ENCODE data around the gene CMTM6.
"Not testable (repeated sequence)": the region's sequence is repeated elsewhere in the genome, so short reads cannot be mapped to it uniquely, and the experiment has no call there.

The CMTM6 gene

GRCh38 chr3:32498992-32499391 is 3.7 kb downstream of the CMTM6 start:
- DNase-seq: no peak

DNA sequence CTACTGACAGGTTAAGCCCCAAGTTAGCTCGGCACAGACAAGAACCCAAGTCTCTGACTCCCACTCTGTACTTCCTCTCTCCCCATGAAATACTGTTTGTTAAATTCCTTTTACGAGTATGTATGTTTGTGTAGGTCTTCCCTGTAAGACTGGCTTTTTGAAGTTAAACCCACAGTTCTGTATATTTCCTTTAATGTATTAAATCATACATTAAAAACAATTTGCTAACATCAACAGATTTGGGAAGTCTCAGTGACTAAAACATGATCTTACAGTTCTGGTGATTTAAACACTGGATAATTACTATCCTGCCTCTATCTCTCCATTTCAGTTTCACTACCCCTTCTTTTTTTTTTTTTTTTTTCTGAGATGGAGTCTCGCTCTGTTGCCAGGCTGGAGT is 4.4 kb downstream of the CMTM6 start:
- no peak for DNase-seq

DNA sequence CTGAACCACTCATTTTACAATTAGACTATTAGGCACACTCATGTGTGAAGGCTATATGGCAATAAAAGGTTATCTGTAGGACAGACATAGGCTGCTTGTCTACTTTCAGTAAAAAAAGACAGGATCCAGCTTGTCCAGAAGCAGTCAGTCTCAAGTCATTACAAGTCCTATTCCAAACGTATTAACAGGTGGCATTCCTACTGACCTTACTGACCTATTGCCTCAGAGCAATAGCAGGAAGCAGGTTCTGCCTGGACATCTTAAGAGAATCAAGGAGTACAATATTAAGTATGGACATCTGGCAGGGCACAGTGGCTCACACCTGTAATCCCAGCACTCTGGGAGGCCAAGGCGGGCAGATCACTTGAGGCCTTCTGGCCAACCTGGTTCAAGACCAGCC is 7.0 kb downstream of the CMTM6 start:
- DNase-seq: no peak

GRCh38 chr3:32495085-32495484 is 7.6 kb downstream of the CMTM6 start:
- no peak for DNase-seq

GRCh38 chr3:32493437-32494414 is 8.9 kb downstream of the CMTM6 start:
- DNase-seq: no peak

GRCh38 chr3:32492684-32493436 is 9.8 kb downstream of the CMTM6 start:
- DNase-seq: no peak

DNA sequence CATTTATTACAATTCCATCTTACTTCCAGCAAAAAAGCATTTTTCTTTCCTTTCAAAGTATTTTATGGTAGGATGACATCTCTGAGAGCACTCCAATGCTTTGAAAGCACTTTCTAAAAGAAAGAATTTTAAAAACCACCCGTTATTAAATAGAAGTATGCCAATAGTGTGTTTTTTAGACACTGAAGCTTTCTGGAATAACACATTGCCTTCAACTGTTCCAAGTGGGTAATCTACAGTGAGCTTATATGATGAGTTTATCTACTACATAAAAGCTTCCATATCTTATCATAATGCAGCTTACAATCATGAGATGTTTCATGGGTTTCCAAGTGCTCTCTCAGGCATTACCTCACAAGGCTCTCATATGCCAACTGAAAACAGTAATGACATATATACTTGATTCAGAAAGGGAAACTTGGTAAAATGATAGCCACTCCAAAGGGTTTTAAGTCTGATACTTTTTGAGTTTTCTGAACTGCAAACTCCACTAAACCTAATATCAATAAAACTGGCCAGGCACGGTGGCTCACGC is 14.1 kb downstream of the CMTM6 start:
- no peak for DNase-seq

DNA sequence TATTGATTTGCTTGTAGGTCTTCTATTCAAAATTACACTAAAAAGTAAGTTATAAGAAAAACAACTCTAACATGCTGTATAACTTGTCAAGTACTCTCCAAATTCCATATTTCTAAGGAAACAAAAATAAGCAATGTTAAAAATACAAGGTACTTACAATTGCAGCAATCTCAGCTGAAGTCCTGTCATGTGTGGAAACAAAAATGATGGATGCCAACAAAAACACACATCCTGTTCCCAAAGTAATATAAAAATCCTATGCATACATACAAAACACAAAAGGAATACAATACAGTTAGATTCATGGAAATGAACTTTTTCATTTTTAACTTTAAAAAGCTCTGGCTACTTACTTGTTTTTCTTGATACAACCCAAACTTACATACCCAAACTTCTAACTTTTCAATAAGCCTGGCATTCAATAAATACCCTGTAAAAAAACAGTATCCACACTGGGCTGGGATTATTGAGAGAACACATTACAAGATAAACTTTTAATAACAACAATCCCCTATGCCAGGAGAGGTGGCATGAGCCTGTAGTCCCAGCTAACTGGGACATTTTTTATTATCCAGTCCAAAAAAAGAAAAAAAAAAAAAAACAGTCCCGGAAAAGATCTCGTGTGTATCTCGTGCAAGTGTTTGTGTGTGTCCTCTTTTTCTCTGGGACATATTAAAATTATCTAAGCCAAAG is 14.7 kb downstream of the CMTM6 start:
- DNase-seq: no peak

- no peak for DNase-seq
Measured at GRCh38 chr3:32484436-32484835, 18.2 kb downstream of the CMTM6 start.

DNA sequence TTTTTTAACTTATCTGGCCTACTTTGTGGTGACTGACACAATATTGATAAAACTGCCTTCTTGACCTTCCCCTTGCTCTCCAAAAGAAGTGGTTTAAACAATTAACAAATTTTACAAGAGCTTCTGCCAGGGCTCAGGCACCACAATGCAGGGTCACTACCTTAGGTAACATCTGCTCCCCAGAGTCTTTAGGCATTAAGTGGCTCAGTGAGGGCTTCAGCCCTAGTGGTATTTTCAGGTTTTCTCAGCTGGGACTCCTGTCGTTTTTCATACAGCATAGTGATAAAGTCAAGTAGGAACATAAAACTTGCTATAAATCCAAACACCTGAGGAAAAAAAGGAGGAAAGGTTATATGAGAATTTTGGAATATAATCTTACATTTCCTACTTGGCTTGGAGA is 18.9 kb downstream of the CMTM6 start:
- no peak for DNase-seq

GRCh38 chr3:32482693-32483092 is 20.0 kb downstream of the CMTM6 start:
- no peak for DNase-seq

DNA sequence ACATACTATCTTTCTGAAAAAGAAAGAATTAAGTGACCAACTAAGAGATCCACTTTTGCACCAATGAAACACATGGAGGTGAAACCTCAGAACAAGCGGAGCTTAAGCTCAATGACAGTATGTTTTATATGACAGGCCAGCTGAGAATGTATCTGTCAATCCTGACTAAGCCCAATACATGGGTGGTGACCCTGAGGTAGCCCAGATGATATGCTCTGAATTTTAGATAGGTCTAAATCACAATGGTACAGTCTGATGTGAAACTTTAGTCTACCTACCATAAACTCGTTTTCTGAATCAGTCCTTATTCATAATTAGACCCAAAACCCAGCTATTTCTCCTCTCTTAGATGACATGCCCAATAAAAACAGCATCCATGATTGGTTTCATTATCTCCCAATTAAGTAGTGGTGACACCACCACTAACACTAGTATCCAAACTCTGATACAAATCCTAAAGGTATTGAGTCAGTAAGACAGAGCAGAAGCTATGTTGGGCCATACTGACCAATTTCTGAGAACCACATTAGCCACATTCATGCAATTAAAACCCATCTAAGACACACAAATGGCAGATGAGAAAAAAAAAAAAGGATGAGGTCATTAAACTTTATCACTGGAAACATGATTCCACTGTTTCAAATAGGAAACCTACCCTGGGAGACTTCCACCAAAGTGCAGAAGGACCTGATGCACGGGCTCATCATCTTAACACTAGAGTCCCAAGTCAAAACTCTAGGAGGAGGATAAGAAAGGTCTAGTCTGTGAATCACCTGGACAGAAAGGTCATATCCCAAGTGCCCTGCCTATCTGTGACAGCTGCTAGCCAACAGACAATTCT is 20.6 kb downstream of the CMTM6 start:
- DNase-seq: no peak

GRCh38 chr3:32480604-32481003 is 22.0 kb downstream of the CMTM6 start:
- no peak for DNase-seq

DNA sequence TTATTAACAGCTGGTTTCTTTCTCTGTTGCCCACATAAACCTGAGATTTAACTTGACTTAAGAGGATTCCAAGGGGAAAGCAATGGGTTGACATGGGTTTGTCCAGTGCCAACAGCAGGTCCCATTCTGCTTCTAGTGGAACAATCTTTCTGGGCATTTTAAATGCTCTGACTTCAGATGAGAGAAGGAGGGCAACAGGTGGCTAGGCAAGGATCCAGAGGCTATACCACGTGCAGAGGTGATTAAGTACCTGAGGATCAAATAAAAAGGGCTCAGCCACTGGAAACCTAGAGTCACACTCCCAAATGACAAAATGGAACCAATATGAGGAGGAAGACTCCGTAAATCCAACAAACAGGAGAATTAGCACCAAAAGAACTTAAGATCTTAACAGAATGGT is 28.5 kb downstream of the CMTM6 start:
- DNase-seq: no peak

DNA sequence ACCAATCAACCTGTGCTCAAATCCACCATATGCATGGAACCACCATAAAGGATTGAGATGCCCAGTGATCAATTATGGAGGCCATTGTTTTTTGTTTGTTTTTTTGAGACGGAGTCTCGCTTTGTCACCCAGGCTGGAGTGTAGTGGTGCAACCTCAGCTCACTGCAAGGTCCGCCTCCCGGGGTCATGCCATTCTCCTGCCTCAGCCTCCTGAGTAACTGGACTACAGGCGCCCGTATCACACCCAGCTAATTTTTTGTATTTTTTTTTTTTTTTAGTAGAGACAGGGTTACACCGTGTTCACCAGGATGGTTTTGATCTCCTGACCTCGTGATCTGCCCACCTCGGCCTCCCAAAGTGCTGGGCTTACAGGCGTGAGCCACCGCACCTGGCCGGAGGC is 30.5 kb downstream of the CMTM6 start:
- not testable (repeated sequence) for DNase-seq

DNA sequence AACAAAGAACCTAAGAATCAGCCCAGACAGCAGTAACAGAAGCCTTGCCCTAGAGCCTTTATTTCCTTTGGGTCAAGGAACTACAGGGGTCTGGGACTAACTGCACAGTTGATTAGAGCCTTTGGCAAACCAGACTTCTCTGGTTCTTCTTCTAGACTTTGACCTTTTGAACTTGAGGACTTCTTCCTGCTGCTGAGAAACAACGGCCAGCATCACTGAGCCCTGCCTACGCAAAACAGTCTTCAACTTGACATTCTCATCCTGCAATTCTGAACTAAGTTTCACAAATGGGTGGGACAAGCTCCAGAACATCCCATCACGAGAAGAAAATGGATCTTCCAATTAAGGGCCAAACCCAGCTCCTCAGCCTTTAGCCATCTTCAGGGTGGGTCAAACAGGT is 31.4 kb downstream of the CMTM6 start:
- DNase-seq: no peak

GRCh38 chr3:32470362-32470761 is 32.3 kb downstream of the CMTM6 start:
- no peak for DNase-seq

DNA sequence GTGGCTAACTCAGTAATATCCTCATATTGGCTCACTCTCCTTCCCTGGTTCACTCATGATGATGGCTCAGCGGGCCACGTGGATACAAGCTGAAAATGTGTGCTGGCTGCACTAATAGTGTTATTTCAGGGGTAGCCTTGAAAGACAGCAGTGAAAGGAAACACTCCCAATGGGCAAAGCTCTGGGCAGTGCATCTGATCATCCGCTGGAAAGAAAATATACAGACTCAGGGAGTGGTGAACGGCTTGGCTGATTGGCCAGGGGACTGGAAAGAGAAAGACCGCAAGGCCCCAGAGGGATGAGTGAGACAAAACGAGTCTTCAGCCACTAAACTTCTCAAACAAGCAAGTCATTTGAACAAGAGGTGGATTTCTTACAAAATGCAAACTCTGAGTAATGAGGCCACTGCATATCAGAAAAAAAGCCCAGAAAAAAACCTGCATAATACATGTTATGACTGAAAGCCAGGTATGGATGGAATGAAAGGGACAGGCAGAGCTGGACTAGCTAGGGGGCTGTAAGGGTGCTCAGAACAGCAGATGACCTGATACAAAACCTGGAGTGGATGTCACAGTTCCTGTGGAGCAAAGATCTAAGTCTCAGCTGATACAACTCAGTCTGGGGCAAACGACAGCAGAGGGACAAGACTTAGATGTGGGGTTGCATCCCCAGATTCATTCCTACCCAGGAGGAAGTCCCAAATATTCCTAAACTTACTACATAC is 33.3 kb downstream of the CMTM6 start:
- no peak for DNase-seq

DNA sequence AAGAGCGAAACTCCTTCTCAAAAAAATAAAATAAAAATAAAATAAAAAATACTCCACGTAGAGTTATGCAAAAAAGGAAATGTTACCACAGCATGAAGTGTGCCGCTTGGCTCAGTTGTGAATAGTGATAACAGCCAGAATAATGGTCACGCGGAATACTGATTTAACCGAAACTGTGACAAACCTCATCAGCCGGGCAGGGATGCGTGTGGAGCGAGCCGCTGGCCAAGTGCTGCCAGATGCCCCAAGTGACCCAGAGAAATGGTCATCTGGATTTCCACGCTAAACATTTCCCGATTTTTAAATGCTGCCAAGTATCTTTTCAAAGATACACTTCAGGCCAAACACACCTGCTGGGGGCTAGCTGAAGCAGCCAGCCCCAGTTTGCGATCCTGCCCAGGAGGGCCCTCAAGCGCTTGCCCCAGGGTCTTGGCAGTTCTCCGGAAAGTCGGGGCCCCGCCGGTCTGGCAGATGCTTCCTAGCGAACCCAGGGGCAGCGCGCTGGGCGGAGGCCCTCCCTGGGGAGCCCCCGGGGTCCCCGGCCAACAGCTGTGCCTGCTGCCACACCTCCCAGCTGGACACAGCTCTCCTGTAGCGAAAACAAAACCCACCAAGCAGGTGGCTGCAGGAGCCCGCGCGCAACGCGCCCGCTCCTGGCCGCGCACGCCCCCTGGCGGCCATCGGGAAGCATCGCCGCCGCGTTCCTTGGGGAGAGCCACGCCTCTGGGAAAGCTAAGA is 35.1 kb downstream of the CMTM6 start:
- DNase-seq: peak; percentile 81

GRCh38 chr3:32466808-32467207 is 35.8 kb downstream of the CMTM6 start:
- DNase-seq: not testable (repeated sequence)

DNA sequence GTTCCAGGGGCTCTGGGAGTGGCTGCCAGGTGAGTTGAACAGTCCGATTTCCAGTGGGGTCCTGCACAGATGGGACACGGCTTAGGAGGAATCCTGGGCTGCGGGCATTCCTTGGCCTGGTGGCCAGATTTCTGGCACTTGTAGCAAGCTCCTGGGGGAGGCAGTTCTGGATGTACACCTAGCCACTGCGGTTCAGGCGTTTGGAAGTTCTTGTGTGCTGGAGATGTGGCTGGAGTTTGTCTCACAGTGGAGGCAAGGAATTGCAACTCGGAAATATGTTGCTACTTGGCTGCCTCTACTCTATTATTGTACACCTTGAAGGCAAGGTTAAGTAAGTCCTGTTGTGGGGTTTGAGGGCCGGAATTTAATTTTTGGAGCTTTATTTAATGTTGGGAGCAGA is 37.9 kb downstream of the CMTM6 start:
- DNase-seq: not testable (repeated sequence)

Data from activated CD4-positive, CD25-positive, alpha-beta regulatory T cell treated with anti-CD3 and anti-CD28 coated beads, Interleukin-2, amount 50 U/mL, for 72 hours (primary cell).